ENCODE results near the gene FRY.

- no peak for TF ChIP-seq EZH2 (IDR thresholded peaks at IDR 0.05; ENCODE audit: low read length, unreplicated experiment)
- no peak for TF ChIP-seq CTCF (conservative IDR thresholded peaks at IDR 0.05; ENCODE audit: low read depth, low read length)
Observed at GRCh38 chr13:32107973-32108372, 76.4 kb downstream of the FRY start.

All from PC-3 (cell line).